DMS 273 treated with DMSO at 0.1 percent for 48 hours (cell line): ENCODE measurements around the gene GCNA.

Experiments used
- DNase-seq: peaks from one replicate; lab custom pipeline; 2025; lab: John Stamatoyannopoulos, UW

GCNA gene, protein sequence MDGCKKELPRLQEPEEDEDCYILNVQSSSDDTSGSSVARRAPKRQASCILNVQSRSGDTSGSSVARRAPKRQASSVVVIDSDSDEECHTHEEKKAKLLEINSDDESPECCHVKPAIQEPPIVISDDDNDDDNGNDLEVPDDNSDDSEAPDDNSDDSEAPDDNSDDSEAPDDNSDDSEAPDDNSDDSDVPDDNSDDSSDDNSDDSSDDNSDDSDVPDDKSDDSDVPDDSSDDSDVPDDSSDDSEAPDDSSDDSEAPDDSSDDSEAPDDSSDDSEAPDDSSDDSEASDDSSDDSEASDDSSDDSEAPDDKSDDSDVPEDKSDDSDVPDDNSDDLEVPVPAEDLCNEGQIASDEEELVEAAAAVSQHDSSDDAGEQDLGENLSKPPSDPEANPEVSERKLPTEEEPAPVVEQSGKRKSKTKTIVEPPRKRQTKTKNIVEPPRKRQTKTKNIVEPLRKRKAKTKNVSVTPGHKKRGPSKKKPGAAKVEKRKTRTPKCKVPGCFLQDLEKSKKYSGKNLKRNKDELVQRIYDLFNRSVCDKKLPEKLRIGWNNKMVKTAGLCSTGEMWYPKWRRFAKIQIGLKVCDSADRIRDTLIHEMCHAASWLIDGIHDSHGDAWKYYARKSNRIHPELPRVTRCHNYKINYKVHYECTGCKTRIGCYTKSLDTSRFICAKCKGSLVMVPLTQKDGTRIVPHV

DNA sequence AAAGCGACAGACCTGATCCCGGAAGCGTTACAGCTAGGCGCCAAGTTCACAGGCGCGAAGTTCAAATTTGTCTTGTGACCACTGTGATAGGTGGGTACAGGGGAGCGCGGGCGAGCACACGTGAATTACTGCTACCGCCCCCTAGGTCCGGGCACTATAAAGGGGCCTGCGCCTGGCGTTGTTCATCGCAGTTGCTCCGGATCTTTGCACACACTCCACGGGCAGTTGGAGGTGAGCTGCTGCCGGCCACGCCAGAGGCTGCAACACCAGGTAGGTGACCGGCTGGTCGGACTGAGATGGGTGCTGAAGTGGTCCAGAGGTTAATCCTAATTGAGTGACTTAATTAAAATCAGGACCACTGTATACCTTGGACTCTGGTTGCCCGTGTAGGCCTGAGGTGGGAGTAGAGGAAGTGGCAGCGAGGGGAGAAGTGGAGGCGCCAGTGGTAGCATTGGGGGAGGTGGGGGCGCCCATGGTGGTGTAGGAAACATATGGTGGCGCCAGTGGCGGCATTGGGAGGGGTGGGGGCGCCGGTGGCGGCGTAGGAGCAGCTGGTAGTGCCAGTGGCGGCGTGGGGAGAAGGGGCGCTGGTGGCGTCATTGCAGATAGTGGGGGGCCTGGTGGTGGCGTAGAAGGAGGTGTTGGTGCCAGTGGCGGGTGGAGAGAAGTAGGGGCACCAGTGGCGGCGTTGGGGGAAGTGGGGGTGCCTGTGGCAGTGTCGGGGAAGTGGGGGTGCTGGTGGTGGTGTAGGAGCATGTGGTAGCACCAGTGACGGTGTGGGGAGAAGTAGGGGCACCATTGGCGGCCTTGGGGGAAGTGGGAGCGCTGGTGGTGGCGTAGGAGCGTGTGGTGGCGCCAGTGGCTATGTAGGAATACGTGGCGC is at the start of gene GCNA:
Gene GCNA, plus strand, starts transcription at position 185 of the 883 bp plus-strand sequence. CDS start 2,385 bp downstream, outside the sequence.
- DNase-seq = no peak

DNA sequence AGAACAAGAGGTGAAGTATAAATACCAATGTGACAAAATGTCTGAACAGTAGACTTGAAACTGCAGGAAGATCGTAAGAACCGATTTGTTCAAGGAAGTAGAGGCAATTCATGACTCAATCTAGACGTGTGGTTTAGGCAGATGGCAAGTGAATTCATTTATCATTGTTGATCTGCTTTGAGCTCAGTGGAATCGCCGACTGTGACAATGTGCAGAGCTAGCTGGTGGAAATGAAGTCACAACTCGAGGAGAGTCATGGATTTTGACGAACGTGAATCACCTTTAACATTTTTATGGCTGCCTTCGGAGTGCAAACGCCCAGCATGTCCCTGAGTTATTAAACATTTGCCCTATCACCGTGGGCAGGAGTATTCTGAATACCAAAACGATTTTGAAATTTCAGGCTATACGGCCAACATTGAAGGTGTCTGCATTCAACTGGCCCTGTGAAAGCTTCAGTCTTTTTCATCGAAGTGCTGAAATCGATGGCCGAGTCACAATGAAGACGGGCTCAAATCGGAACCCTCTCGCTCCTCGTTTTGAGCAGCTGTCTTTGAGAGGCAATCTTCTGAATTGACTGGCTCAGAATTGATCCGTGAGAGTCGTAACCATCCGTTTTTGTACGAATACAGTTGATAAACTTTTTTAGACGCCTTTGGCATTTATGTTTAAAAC is 46.0 kb upstream of the GCNA start:
- no peak for DNase-seq

DNA sequence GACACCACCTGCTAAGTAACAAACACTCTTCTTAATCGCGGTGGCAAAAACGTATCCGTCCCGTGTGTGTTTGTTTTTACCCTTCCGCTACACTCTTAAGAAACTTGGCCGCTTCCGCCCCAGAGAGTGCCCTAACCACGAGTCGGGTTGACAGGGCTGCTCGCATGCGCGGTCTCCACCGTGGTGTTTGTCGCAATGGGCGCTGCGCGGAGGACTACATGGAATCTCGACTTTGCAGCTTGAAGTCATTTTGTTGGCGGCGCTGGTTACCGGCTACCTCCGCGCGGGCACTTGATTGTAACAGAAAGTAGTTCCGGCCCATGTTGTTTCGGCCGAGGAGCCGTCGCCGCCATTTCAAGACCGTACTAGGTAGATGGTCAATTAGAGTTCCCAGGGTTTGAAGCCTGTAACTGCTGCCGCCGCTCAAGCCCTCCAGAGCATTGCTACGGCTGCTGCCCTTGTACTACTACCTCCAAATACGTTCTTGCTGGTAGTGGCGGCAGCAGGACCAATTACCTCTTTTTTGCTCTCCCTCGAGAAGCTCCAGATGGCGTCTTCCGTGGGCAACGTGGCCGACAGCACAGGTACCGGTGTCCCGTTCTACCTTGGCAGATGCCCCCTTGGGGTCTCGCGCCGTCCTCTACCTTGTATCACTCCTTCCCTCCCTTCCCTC is 45.3 kb upstream of the GCNA start, which contains the start of gene OGT:
Gene OGT, plus strand, starts transcription at position 352 of the 673 bp plus-strand sequence. Its CDS starts 196 bp downstream, at position 548.
- peak; percentile 94 for DNase-seq

DNA sequence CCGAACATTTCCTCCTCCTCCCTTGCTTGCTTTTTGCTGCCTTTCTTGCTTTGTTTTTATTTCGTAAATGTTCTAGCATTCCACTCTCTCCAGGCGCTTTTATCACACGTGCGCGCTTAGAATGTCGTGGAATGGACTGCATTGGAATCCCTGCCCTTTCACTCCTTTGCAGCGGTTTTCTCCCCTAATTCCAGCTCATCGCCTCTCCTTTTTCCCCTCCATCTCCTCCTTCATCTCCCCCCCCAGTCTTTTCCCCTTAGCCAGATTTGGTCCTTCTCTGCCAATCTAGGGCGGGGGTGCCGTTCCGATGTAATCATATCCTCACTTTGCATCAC is 44.8 kb upstream of the GCNA start:
- DNase-seq = no peak

DNA sequence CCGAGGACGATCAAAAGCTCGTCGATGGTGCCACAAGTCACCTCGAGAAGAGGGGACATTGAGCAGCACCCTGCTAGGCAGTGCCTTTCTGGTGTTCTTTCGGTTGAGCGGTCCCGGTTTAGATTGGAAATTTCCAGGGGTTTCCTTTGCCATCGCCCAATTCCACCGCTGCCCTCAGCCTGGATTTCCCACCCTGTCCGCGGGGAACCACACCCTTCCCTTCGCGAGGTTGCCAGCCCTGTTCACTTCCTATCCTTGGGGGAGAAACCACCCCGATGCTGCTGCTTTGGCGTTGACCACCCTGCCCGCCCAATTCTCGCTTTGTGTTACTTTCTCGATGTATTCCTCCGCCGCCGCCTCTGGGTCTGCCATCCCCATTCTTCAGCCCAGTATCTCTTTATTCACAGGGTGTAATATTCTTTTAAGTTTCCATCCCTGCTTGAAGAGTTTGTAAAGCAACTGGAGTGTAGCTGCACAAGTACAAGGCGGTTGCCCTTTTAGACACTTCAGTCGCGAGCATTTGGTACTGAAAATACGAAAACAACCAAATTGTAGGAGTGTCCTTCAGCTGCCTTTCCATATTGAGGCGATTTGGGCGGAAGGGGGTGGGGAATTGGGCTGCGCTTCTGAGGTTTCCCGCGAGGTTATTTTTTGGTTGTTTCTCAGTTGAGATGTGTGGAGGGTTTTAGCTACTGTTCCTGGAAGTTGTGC is 44.2 kb upstream of the GCNA start:
- DNase-seq = no peak

DNA sequence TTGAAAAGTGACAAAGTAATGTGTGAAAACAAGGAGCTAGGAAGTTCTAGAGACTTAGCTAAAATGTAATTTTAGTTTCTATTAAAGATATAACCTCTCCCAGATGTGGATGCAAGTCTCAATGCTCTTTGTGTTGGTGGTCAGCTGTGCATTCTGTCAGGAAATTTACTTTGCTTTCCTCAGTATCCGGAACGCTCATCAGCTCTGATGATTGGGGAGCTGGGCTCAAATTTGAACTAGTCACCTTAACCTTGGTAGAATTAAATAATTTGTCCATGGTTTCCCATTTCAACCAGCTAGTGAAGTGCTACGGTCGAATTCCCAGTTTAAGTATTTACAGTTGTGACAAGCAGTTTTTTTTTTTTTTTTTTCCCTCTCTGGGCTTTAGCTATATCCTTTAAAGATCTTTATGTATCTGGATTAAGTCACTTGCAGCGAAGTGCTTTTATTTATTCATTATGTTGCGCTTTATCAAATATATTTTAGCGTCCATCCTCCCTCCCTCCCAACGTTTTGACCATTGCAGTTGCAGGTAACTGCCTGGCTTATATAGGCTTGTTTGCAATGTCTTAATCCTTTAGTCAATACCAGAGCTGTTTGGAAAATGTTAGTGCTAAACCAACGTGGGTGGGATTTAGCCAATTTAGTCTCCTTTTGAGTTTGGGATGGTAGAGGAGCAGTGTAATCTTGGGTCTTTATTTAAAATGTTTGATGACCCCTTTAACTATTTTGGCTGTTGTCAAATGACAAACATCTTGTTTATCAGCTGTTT is 43.3 kb upstream of the GCNA start:
- DNase-seq = no peak

DNA sequence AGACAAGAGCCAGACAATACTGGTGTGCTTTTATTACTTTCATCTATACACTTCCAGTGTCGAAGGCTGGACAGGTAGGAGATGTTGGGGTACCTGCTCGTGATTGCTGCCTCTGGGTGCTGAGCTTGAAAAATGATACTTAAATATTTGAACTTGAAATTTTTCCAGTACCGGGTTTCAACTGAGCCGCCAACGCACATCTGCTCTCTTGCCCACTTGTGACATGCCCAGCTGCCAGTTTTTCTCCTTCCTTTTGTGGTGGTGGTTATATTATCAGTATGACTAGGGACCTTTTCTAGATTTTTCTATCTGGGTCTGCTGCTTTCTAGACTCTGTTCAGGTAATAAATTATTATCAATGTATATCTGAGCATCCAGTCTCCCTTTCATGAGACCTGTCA is 42.0 kb upstream of the GCNA start:
- peak; percentile 28 for DNase-seq

DNA sequence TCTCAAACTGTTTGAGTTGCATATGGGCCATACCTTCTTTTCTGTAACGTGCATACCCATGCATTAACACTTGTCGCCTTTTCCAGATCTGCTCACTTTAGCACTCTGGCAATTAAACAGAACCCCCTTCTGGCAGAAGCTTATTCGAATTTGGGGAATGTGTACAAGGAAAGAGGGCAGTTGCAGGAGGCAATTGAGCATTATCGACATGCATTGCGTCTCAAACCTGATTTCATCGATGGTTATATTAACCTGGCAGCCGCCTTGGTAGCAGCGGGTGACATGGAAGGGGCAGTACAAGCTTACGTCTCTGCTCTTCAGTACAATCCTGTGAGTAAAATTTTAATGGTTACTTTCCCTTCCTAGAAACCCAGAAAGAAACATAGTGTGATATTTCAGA is 40.5 kb upstream of the GCNA start:
- DNase-seq = no peak

DNA sequence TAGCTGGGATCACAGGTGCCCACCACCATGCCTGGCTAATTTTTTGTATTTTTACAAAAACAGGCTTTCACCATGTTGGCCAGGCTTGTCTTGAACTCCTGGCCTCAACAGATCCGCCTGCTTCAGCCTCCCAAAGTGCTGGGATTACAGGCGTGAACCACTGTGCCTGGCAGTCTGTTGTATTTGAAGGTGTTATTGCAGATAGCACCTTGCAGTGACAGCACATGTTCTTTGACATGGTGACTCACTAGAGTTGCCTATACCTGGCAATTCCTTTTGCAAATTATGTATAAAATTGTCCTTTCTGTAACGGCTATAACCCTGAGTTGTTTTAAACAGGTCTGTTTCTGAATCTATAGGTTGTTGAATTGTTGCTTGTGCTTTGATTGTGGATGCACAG is 37.4 kb upstream of the GCNA start:
- DNase-seq = no peak

DNA sequence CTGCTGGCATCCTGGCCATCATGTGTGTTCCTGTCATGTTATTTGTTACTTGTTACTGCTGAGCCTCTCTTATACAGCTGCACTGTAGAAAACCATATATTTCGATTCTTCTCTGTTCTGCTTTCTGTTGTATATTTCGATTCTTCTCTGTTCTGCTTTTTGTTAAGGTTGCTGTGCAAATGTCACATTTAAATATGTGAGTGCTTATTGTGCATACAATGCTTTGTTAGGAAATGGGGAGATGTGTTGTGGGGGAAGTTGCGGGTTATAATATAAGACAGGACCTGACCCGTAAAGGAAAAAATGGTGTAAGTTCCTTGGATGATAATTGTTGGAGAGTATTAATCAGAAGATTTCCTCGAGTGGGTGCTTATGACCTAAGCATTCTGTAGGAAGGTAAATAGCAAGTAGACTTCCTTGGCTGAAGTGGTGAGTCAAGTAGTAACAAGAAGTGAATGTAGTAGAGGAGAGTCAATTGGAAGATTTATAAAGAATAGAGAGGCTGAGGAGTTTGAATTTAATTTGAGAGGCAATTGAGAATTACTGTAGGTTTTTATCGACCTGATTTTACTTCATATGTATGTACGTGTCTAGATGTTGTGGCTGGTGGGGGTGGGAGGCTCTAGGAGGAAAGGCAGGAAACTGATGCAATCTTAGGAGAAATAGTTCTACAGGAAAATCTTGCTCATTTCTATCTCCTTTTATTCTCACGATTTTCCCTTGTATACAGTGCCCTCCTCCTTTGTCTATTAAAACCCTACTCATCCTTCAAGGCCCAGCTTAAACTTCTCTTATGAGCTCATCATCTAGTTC is 36.8 kb upstream of the GCNA start:
- DNase-seq = no peak

DNA sequence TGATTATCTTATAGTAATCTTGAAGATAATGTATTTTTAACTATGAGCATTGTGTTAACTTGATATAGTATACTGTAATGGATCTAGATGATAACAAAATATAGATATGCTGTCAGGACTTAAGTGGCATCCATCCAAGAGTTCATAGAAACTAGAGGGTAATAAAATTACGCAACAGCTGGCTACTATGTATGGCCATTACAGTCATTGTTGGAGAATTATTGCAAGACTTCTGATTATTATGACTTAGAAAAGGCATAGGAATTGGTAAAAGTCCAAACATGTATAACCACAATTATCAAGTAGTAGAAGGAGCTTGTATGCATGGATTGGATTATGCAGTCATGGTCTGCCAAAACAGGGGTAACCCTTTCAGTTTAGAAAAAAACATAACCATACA is 35.8 kb upstream of the GCNA start:
- no peak for DNase-seq

DNA sequence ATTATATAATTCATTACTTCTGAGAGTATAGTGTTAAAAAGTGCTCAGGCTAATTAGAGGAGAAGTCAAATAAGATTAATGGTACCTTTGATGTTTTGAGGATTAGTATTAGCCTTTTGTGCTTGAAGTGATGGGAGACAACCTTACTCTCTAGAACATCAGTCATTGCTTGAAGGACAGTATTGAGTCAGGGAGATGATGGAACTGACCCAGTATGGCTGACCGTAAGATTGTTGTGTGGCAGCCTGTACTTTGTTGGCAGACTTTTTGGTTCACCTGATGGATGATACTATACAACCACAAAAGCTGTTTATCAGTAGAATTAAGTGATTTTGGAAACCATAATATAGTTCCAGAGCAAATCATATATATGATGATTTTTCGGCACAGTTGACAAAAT is 35.4 kb upstream of the GCNA start:
- DNase-seq = no peak

DNA sequence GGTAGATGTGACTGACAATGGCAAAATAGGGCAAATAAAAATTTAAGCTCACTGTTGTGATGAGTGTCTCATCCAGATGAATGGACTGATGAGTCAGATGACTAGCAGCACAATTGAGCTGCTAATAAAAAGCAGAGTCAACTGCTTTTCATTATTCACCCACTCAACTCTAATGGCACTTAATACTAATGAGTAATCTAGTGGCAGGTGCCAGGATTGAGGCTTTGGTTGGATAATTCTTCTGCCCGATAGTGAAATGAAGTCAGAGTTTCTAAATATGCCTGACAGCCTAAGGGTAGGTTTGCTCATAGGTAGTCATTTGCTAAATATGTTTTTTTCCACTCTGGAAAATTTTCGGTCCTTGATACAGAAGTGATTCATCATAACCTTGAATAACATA is 34.9 kb upstream of the GCNA start:
- no peak for DNase-seq

DNA sequence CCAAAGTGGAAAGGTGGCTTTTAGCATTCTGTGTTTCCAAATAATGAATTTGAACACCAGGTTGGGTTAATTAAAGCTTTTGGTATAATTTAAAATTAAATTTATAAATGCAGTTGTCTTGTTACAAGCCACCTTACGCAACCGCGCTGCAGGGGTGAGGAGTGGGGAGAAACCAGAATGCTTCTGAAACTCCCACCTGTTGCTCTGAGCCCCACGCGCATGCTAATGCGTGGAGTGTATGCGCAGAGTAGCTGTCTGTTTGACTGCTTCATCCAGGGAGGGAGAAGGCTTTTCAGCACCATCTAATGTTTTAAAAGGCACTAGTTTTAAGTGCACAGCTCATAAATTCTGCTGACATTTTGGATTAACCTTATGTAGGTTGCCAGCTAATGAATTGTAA is 32.9 kb upstream of the GCNA start:
- DNase-seq = no peak

DNA sequence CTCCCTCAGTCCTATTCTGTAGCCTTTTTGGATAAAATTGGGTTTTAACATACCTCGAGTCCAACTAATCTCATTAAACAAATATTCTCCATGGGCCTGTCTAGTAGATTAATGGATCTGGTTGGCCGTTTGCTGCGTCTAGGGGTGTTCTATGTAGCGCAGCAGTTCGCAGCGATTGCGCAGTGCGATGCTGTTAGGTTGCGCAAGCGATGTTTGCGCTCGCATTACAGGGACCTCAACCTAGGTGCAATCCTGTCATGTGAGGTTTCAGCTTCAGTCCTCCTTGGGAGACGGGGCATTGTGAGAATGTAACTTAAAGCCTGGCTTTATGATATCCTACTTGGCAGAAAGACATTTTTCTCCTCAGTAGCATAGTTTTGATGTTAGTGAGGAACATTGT is 31.4 kb upstream of the GCNA start:
- DNase-seq = no peak

DNA sequence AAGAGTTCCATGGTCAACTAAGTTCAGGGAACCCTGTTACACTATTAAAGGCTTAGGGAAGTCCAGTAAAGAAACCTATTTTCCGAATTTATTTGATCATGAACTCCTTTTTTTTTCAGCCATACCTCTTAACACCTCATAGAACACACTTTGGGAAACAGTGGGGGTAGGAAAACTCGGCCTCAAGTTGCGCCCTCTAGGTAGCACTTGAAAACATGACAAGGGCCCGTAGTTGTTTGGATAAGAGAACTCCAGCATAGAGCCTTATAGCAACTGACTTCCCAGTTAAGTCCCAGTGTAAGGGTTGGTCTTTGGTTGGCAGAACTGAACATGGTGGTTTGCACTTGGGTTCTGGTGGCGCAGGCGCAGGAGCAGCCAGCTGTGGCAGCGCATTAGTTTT is 30.9 kb upstream of the GCNA start:
- DNase-seq = no peak

DNA sequence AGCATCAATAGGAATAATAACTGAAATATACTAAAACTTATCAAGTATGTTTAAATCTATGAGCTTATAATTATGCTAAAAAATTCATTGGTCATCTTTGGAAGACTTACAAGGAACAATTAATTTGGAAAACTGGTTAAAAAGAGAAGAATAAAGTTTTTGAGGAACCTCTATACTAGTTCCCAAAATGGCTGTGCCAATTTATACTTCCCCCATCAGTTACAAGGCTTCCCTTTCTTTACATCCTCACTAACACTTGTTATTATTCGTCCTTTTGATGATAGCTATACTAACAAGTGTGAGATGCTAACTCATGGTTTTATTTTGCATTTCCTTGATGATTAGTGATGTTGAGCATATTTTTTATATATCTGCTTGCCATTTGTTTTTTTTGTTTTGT is 28.3 kb upstream of the GCNA start:
- no peak for DNase-seq

DNA sequence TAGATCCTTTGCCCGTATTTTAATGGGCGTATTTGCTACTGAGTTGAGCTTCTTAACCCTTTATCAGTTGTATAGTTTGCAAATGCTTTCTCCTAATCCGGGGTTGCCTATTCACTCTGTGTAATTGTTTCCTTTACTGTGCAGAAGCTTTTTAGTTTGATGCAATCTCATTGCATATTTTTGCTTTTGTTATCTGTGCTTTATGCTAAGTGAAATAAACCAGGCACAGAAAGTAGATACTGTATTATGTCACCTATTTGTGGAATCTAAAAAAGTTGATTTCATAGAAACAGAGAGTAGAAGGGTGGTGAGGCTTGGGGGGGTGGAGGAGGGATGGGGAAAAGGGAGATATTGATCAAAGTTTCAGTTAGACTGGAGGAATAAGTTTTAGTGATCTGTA is 27.7 kb upstream of the GCNA start:
- no peak for DNase-seq

DNA sequence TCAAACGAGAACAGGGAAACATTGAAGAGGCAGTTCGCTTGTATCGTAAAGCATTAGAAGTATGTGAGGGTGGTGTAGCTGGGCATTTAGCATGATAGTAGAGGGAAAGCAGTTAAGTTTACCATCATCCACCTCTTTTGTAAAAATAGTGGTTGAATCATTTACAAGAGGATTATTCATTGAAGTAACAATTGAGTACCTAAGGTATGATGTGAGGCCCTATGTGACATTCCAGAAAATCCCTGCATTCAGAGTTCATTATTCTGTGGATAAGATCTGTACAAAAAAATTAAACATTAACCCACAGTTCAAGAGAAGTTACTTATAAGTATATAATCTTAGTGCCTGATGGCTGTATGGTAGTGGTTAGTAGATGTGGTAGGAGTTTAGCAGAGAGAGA is 22.2 kb upstream of the GCNA start:
- DNase-seq = no peak
